ENCODE data around the gene HDAC5. TPM values are rescaled to one million over a fixed set of nuclear protein-coding genes. Genes with fewer than 3 reads are reported as not detected.

The HDAC5 gene
- polyA plus RNA-seq, 3 donors: 16.1 to 93.6 (median 24.7) TPM

DNA sequence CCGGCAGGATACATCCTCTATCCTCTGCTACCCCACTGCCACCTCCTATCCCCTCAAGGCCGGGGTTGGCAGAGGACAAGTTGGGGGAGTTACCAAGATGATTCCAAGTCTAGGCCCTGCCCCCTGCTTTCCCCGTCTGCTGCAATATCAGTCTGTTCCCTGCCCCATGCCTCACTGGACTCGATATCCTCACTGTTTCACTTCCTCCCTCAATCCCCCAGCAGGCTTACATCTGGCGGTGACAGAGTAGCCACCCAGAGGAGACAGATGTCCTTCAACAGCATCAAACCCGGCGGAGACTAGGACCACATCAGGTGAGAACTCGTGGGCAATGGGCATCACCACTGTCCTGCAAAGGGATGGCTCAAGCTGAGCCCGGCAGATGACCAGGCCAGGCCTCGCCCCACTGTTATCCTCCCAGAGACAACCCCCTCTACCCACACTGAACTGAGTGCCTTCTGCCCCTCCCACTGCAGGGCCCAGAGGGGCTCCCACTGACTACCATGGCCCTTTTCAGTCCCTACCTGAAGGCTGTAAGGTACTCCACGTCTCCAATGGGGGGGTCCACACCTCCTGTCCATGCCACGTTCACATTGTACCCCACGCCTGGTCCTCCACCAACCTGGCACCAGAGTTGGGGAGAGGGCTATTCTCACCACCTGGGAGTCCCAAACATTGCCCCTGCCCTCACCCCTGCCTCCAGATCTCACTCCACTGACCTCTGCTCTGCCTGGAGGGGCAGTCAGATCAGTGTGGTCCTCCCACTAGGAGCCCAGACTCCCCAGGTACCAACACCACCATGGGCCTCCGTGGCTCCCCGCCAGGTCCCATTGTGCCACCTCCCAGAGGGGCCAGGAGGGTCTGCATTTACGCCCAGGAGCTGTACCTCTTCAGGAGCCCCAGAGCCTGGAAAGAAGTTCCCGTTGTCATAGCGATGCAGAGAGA lies 43.3 kb downstream of the HDAC5 start:
- WGBS (ENCODE audit: insufficient coverage): 44% methylated on average over 14 of the region's 18 CpGs
- Histone ChIP-seq H3K36me3 (replicated peaks in 1 of 2; ENCODE audit: control insufficient read depth in 1 of 2, insufficient read depth in 2 of 2, low read length in 2 of 2) (peaks cover 60 to 83% of the 10 kb centered on the region in 2 donors), H3K27me3 (ENCODE audit: control insufficient read depth in 2 of 2, insufficient read depth in 2 of 2, low read length in 2 of 2) (no peaks in the 10 kb centered on the region)

DNA sequence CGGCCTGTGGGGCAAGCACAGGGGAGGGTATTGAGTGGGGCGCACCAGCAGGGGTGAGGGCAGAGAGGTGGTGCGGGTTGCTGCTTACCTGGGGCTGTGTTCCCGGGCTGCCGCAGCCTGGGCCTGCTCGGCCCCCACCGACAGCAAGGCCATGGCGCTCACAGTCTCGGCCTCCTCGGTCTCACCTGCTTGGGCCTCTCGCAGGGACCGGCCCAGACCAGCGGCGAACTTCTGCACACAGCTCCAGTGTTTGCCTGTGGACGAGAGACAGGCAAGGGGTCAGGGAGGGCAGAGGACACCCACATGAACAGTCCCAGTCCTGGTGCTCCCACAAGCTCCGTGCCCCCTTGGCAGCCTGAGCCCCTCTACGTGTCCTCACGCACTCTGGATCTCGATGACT lies 45.0 kb downstream of the HDAC5 start:
- intact Hi-C loops (cut with micrococcal nuclease): no loop called here
- H3K9ac ChIP-seq (ENCODE audit: insufficient read depth, low read length, poor library complexity, severe bottlenecking): no peak overlapping the region
- peaks cover 37 to 43% of the 10 kb centered on the region in 2 donors for H3K4me1 ChIP-seq (ENCODE audit: control insufficient read depth in 1 of 2, insufficient read depth in 2 of 2, low read length in 2 of 2)
- no peak for DNase-seq
- peaks cover 57 to 82% of the 10 kb centered on the region in 2 donors for H3K36me3 ChIP-seq (replicated peaks in 1 of 2; ENCODE audit: control insufficient read depth in 1 of 2, insufficient read depth in 2 of 2, low read length in 2 of 2)
- H2AFZ ChIP-seq (ENCODE audit: insufficient read depth, low read depth, low read length, poor library complexity, severe bottlenecking): no peak overlapping the region
- H3K27ac ChIP-seq (ENCODE audit: low read depth in 1 of 2, low read length in 2 of 2): peak overlapping the region; percentile 65 to 80
- peak overlapping the region in 1 of 3 experiments; percentile 61 for H3K4me3 ChIP-seq (replicated peaks in 1 of 3; ENCODE audit: low read depth in 2 of 3, low read length in 3 of 3)
- Mint-ChIP-seq H3K27me3 (ENCODE audit: low read depth in 3 of 3) (peaks cover 0 to 1% (median 0%) of the 10 kb centered on the region in 3 donors), H3K36me3 (peaks cover 69 to 86% of the 10 kb centered on the region in 2 donors), H3K9me3 (no peaks in the 10 kb centered on the region), H3K27ac (peak overlapping the region in 2 of 7 donors; percentile 11 to 27), H3K4me1 (peaks cover 41% of the 10 kb centered on the region), H3K4me3 (no peak overlapping the region)
- H3K79me2 ChIP-seq (ENCODE audit: insufficient read depth, low read length): peaks cover 8% of the 10 kb centered on the region
- H3K9me3 ChIP-seq (replicated peaks in 1 of 2; ENCODE audit: control insufficient read depth in 1 of 2, insufficient read depth in 1 of 2, low read length in 2 of 2): no peaks in the 10 kb centered on the region
- no peaks in the 10 kb centered on the region for H3K27me3 ChIP-seq (ENCODE audit: control insufficient read depth in 2 of 2, insufficient read depth in 2 of 2, low read length in 2 of 2)
- no peak overlapping the region for H3K4me2 ChIP-seq (replicated peaks; ENCODE audit: extremely low read depth, low read length, poor library complexity, severe bottlenecking)
- TF ChIP-seq, protein P1, sequence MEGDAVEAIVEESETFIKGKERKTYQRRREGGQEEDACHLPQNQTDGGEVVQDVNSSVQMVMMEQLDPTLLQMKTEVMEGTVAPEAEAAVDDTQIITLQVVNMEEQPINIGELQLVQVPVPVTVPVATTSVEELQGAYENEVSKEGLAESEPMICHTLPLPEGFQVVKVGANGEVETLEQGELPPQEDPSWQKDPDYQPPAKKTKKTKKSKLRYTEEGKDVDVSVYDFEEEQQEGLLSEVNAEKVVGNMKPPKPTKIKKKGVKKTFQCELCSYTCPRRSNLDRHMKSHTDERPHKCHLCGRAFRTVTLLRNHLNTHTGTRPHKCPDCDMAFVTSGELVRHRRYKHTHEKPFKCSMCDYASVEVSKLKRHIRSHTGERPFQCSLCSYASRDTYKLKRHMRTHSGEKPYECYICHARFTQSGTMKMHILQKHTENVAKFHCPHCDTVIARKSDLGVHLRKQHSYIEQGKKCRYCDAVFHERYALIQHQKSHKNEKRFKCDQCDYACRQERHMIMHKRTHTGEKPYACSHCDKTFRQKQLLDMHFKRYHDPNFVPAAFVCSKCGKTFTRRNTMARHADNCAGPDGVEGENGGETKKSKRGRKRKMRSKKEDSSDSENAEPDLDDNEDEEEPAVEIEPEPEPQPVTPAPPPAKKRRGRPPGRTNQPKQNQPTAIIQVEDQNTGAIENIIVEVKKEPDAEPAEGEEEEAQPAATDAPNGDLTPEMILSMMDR (IDR thresholded peaks at IDR 0.05): no peak
- 97% methylated on average over 16 of the region's 19 CpGs for WGBS (ENCODE audit: insufficient coverage)
- H4K20me1 ChIP-seq (ENCODE audit: insufficient read depth, low read length): peaks cover 11% of the 10 kb centered on the region

More for the DNA sequence above, 43.3 kb downstream of the HDAC5 start:
- intact Hi-C loops (cut with micrococcal nuclease): no loop called here
- H3K4me3 ChIP-seq (replicated peaks in 1 of 3; ENCODE audit: low read depth in 2 of 3, low read length in 3 of 3): no peak overlapping the region
- H2AFZ ChIP-seq (ENCODE audit: insufficient read depth, low read depth, low read length, poor library complexity, severe bottlenecking): no peak overlapping the region
- H3K27ac ChIP-seq (ENCODE audit: low read depth in 1 of 2, low read length in 2 of 2): peak overlapping the region in 1 of 2 donors; percentile 21
- peaks cover 37 to 43% of the 10 kb centered on the region in 2 donors for H3K4me1 ChIP-seq (ENCODE audit: control insufficient read depth in 1 of 2, insufficient read depth in 2 of 2, low read length in 2 of 2)
- TF ChIP-seq, protein P1 (IDR thresholded peaks at IDR 0.05): no peak
- Mint-ChIP-seq H3K4me3 (peak overlapping the region in 1 of 2 donors; percentile 24), H3K4me1 (peaks cover 41% of the 10 kb centered on the region), H3K36me3 (peaks cover 76 to 90% of the 10 kb centered on the region in 2 donors), H3K27ac (peak overlapping the region in 6 of 7 donors; percentile 64 to 81 (median 76)), H3K9me3 (no peaks in the 10 kb centered on the region), H3K27me3 (ENCODE audit: low read depth in 3 of 3) (peaks cover 0 to under 1% (median 0%) of the 10 kb centered on the region in 3 donors)
- no peak overlapping the region for H3K9ac ChIP-seq (ENCODE audit: insufficient read depth, low read length, poor library complexity, severe bottlenecking)
- no peaks in the 10 kb centered on the region for H3K79me2 ChIP-seq (ENCODE audit: insufficient read depth, low read length)
- DNase-seq: peak in 1 of 3 donors; percentile 51
- H4K20me1 ChIP-seq (ENCODE audit: insufficient read depth, low read length): peaks cover 9% of the 10 kb centered on the region
- H3K9me3 ChIP-seq (replicated peaks in 1 of 2; ENCODE audit: control insufficient read depth in 1 of 2, insufficient read depth in 1 of 2, low read length in 2 of 2): no peaks in the 10 kb centered on the region
- H3K4me2 ChIP-seq (replicated peaks; ENCODE audit: extremely low read depth, low read length, poor library complexity, severe bottlenecking): no peak overlapping the region

Data from CD14-positive monocyte (primary cell).